ENCODE data around the gene TNMD. TPM values are rescaled to one million over a fixed set of nuclear protein-coding genes. Genes with fewer than 3 reads are reported as not detected.

The TNMD gene
- total RNA-seq, 1 donor from 2014 or later, result 2.3 TPM

Other genes with a start within 250 kb of the TNMD start
- 61.6 and 122 TPM in 2 replicates for gene PCDH19, start 174.7 kb upstream of the TNMD start, total RNA-seq (ENCODE audit: low replicate concordance)
- gene TSPAN6, start 51.9 kb downstream of the TNMD start, total RNA-seq (ENCODE audit: low replicate concordance), result 99.3 and 140 TPM in 2 replicates
- gene SRPX2, start 59.3 kb downstream of the TNMD start, total RNA-seq (ENCODE audit: low replicate concordance), result 7.7 and 13.6 TPM in 2 replicates
- gene SYTL4, start 147.2 kb downstream of the TNMD start, total RNA-seq (ENCODE audit: low replicate concordance), result 4.0 and 7.8 TPM in 2 replicates
- gene CSTF2, start 235.5 kb downstream of the TNMD start, total RNA-seq (ENCODE audit: low replicate concordance), result 20.5 and 24.7 TPM in 2 replicates